Measurements from ENCODE around the gene FXYD6.

DNA sequence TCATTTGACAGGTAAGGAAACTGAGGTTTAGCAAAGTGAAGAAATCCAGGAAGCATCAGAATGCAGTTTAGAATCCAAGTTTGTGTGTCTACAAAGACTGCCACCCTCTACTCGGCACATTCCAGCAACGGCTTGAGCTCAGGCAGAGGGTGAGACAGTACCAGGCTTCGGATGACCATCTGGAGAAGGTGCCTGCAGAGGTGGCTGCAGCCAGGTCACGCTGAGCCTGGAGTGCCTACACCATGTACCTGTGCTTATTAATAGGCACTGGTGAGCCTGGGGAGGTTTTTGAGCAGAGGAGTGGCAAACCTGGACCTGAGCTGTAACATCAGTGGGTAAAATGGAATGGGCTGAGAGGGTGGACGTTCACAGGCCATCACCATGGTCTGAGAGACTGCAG is 4.7 kb downstream of the FXYD6 start:
- TF ChIP-seq, protein P1, sequence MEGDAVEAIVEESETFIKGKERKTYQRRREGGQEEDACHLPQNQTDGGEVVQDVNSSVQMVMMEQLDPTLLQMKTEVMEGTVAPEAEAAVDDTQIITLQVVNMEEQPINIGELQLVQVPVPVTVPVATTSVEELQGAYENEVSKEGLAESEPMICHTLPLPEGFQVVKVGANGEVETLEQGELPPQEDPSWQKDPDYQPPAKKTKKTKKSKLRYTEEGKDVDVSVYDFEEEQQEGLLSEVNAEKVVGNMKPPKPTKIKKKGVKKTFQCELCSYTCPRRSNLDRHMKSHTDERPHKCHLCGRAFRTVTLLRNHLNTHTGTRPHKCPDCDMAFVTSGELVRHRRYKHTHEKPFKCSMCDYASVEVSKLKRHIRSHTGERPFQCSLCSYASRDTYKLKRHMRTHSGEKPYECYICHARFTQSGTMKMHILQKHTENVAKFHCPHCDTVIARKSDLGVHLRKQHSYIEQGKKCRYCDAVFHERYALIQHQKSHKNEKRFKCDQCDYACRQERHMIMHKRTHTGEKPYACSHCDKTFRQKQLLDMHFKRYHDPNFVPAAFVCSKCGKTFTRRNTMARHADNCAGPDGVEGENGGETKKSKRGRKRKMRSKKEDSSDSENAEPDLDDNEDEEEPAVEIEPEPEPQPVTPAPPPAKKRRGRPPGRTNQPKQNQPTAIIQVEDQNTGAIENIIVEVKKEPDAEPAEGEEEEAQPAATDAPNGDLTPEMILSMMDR (IDR thresholded peaks at IDR 0.05), result no peak
- no peak for TF ChIP-seq POLR2A (IDR thresholded peaks at IDR 0.05)

Measured in breast epithelium (tissue), 3 donors.